Hepatocyte (in vitro differentiated cells): Measurements from ENCODE around the gene SLC6A7. TPM values are rescaled to one million over a fixed set of nuclear protein-coding genes. Genes with fewer than 3 reads are reported as not detected.

Experiments used
- DNase-seq: peaks from one replicate; pipeline ENCODE4 v3.0.0-alpha.2; 2016; ENCODE audit warnings: low spot score
- H2AFZ ChIP-seq: fragments of 200-600 bp; sonication (generic); 2 replicates; pipeline ENCODE4 v1.6.0; 2016; ENCODE audit warnings: antibody characterized with exemption, mild to moderate bottlenecking
- H3K27ac ChIP-seq: fragments of 200-600 bp; sonication (generic); 2 replicates; pipeline ENCODE4 v1.5.1; 2016; ENCODE audit warnings: mild to moderate bottlenecking
- H3K27me3 ChIP-seq: fragments of 200-600 bp; sonication (generic); 2 replicates; pipeline ENCODE4 v1.6.1; 2016
- H3K36me3 ChIP-seq: fragments of 200-600 bp; sonication (generic); replicated peaks from 2 replicates; pipeline ENCODE4 v1.5.1; 2016; ENCODE audit warnings: low read depth; ENCODE audit not compliant: insufficient read depth
- H3K4me1 ChIP-seq: fragments of 200-600 bp; sonication (generic); 2 replicates; pipeline ENCODE4 v1.5.1; 2016; ENCODE audit warnings: mild to moderate bottlenecking, moderate library complexity; ENCODE audit not compliant: insufficient read depth
- H3K4me2 ChIP-seq: fragments of 200-600 bp; sonication (generic); 2 replicates; pipeline ENCODE4 v1.6.0; 2016
- H3K4me3 ChIP-seq: fragments of 200-600 bp; sonication (generic); 2 replicates; pipeline ENCODE4 v1.5.1; 2016; ENCODE audit warnings: mild to moderate bottlenecking
- H3K79me2 ChIP-seq: fragments of 200-600 bp; sonication (generic); 2 replicates; pipeline ENCODE4 v1.6.0; 2017; ENCODE audit warnings: mild to moderate bottlenecking
- H3K9me2 ChIP-seq: fragments of 200-600 bp; sonication (generic); replicated peaks from 2 replicates; pipeline ENCODE4 v1.6.0; 2017; ENCODE audit warnings: mild to moderate bottlenecking; ENCODE audit not compliant: insufficient read depth
- H3K9me3 ChIP-seq: fragments of 200-600 bp; sonication (generic); 2 replicates; pipeline ENCODE4 v1.5.1; 2016; ENCODE audit warnings: low read depth, mild to moderate bottlenecking
- H4K20me1 ChIP-seq: fragments of 200-600 bp; sonication (generic); 2 replicates; pipeline ENCODE4 v1.6.0; 2016; ENCODE audit warnings: mild to moderate bottlenecking; ENCODE audit not compliant: insufficient read depth, poor library complexity, severe bottlenecking
- CTCF ChIP-seq: fragments of 200-600 bp; sonication (generic); IDR thresholded peaks from 2 replicates; pipeline ENCODE4 v1.5.1; 2016; ENCODE audit warnings: antibody characterized with exemption, mild to moderate bottlenecking; ENCODE audit not compliant: poor library complexity
- EZH2 ChIP-seq: fragments of 200-600 bp; sonication (generic); IDR thresholded peaks from 2 replicates; pipeline ENCODE4 v1.6.1; 2016; ENCODE audit warnings: antibody characterized with exemption, mild to moderate bottlenecking, borderline replicate concordance
- EZH2phosphoT487 ChIP-seq: fragments of 200-600 bp; sonication (generic); IDR thresholded peaks from one replicate; pipeline ENCODE4 v1.6.1; 2018; ENCODE audit warnings: antibody characterized with exemption, mild to moderate bottlenecking, low read depth, moderate library complexity; ENCODE audit not compliant: unreplicated experiment, severe bottlenecking
- WGBS: methylation state at CpG from one replicate; pipeline ENCODE4 v1.1.6; 2016; ENCODE audit warnings: low lambda C conversion rate; ENCODE audit errors: missing lambda C conversion rate; 5-methylcytosine and 5-hydroxymethylcytosine counted together
- polyA plus RNA-seq: library from polyadenylated mRNA; unstranded; fragments of >200 nt; fragmentation: Nextera tagmentation; extraction: Ambion mirVana; gene quantifications from 2 replicates; pipeline ENCODE4 v1.2.1, GENCODE V29; 2016
- total RNA-seq: library from RNA; depleted of rRNA; stranded (reverse); fragments of >200 nt; gene quantifications from 2 replicates; pipeline ENCODE4 v1.2.3, GENCODE V29; 2014

SLC6A7 gene
- total and polyA plus RNA-seq, 2 experiments from 2014 or later = 0.39 to 1.1 TPM

GRCh38 chr5:150223474-150223873, 33.6 kb downstream of the SLC6A7 start:
- Histone ChIP-seq H3K9me3 (no peaks in the 10 kb centered on the region), H3K36me3 (no peaks in the 10 kb centered on the region), H2AFZ (no peak overlapping the region), H4K20me1 (no peaks in the 10 kb centered on the region), H3K4me2 (no peak overlapping the region), H3K4me3 (no peak overlapping the region), H3K79me2 (no peaks in the 10 kb centered on the region), H3K9me2 (no peaks in the 10 kb centered on the region), H3K4me1 (no peaks in the 10 kb centered on the region), H3K27me3 (no peaks in the 10 kb centered on the region), H3K27ac (no peak overlapping the region)
- no peak for DNase-seq
- TF ChIP-seq EZH2 = no peak
- WGBS = 93% methylated on average over 7 of the region's 7 CpGs

DNA sequence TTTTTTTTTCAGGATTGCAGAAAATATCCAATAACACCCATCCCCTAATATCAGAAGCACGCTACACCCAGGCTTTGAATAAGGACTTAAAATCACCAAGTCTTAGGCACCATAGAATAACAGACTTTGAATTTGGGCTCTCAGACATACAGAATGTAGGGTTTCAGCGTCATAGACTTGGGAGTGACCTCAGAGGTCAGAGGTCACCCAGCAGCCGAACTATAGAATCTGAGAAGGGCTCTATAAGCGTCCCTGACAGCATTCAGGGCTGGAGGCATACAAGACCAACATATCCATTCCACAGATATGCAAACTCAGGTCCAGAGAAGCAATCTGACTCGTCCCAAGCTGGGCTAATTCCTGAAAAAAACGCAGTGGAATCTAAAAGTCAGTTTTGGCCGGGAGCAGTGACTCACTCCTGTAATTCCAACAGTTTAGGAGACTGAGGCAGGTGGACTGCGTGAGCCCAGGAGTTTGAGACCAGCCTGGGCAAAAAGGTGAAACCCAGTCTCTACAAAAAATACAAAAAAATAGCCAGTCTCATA, 34.7 kb downstream of the SLC6A7 start:
- 67% methylated on average over 8 of the region's 8 CpGs for WGBS
- Histone ChIP-seq H3K9me2 (no peaks in the 10 kb centered on the region), H3K79me2 (no peaks in the 10 kb centered on the region), H4K20me1 (no peaks in the 10 kb centered on the region), H2AFZ (no peak overlapping the region), H3K27ac (no peak overlapping the region), H3K4me3 (no peak overlapping the region), H3K36me3 (no peaks in the 10 kb centered on the region), H3K9me3 (no peaks in the 10 kb centered on the region), H3K27me3 (no peaks in the 10 kb centered on the region), H3K4me2 (no peak overlapping the region), H3K4me1 (no peaks in the 10 kb centered on the region)
- no peak for TF ChIP-seq CTCF
- TF ChIP-seq EZH2 = no peak
- no peak for TF ChIP-seq EZH2phosphoT487
- DNase-seq = no peak

DNA sequence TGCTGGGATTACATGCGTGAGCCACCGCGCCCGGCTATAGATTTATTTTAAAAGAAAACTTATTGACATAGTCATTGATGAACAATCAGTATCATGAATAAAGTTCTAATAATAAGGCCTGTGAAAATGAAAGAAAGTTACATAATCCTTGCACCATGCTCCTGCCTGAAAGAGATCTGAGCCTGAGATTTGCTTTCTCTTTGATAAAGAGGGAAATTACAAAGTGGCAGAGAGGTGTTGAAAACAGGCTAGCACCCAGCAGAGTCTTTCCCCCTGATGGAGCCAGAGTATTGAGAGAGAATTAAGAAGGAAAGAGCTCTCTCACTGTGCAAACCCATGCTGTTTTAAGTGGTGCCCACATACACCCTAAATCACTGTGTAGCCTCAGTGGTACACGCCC, 37.2 kb downstream of the SLC6A7 start:
- Histone ChIP-seq H3K4me3 (no peak overlapping the region), H3K27me3 (no peaks in the 10 kb centered on the region), H3K4me1 (no peaks in the 10 kb centered on the region), H2AFZ (no peak overlapping the region), H4K20me1 (no peaks in the 10 kb centered on the region), H3K36me3 (no peaks in the 10 kb centered on the region), H3K9me2 (no peaks in the 10 kb centered on the region), H3K27ac (no peak overlapping the region), H3K79me2 (no peaks in the 10 kb centered on the region), H3K9me3 (no peaks in the 10 kb centered on the region), H3K4me2 (no peak overlapping the region)
- 91% methylated on average over 5 of the region's 5 CpGs for WGBS
- no peak for TF ChIP-seq CTCF
- no peak for DNase-seq

DNA sequence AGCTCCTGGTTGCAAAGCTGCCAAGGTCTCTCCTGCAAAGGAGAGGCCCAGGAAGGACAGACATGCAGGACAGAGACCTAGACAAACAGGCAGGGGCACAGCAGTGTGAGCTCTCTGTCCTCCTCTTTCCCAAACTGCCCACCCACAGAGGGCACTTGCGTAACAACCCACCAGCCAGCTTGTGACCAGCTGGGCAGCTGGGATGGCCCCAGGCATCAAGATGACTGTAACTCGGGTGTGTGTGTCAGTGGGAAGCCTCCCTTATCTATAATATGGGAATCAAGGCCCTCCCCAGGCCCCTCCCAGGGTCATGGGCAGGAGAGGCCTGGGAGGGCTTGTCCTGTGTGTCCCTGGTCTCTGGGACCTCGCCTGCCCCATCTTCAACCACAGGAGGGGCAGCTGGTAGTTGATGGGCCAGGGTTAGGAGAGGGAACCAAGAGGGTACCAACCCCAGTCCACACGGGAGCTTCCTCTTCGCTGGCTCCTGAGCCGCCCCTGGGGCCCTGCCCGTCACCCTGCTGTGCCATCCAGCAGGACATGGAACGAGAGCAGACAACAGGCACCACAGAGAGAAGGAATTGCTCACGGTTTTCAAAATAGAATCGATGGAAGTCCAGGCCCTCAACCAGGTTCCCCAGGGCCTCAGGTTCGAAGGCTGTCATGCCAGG, 37.9 kb downstream of the SLC6A7 start:
- Histone ChIP-seq H3K4me2 (no peak overlapping the region), H3K9me2 (no peaks in the 10 kb centered on the region), H3K36me3 (no peaks in the 10 kb centered on the region), H3K79me2 (no peaks in the 10 kb centered on the region), H3K4me3 (no peak overlapping the region), H3K27ac (no peak overlapping the region), H3K27me3 (no peaks in the 10 kb centered on the region), H2AFZ (no peak overlapping the region), H4K20me1 (no peaks in the 10 kb centered on the region), H3K9me3 (no peaks in the 10 kb centered on the region), H3K4me1 (no peaks in the 10 kb centered on the region)
- TF ChIP-seq CTCF = no peak
- TF ChIP-seq EZH2 = no peak
- TF ChIP-seq EZH2phosphoT487 = no peak
- DNase-seq = no peak
- 79% methylated on average over 11 of the region's 11 CpGs for WGBS
